Breast epithelium (tissue), 3 donors: ENCODE data around the gene TMEM163.

Experiments used
- POLR2A ChIP-seq: fragments of 450-650 bp; IDR thresholded peaks from one replicate; pipeline ENCODE4 v1.6.1; 2016; ENCODE audit warnings: antibody characterized with exemption, mild to moderate bottlenecking, moderate library complexity
- TF ChIP-seq, protein P1 (sequence below), 3 donors: fragments of 450-650 bp; IDR thresholded peaks; one replicate each; pipeline ENCODE4 v1.5.1; 2016 to 2017; ENCODE audit warnings: antibody characterized with exemption in 3 of 3, mild to moderate bottlenecking in 3 of 3, moderate library complexity in 3 of 3

GRCh38 chr2:134449157-134449556 is 269.6 kb downstream of the TMEM163 start:
- TF ChIP-seq, protein P1, sequence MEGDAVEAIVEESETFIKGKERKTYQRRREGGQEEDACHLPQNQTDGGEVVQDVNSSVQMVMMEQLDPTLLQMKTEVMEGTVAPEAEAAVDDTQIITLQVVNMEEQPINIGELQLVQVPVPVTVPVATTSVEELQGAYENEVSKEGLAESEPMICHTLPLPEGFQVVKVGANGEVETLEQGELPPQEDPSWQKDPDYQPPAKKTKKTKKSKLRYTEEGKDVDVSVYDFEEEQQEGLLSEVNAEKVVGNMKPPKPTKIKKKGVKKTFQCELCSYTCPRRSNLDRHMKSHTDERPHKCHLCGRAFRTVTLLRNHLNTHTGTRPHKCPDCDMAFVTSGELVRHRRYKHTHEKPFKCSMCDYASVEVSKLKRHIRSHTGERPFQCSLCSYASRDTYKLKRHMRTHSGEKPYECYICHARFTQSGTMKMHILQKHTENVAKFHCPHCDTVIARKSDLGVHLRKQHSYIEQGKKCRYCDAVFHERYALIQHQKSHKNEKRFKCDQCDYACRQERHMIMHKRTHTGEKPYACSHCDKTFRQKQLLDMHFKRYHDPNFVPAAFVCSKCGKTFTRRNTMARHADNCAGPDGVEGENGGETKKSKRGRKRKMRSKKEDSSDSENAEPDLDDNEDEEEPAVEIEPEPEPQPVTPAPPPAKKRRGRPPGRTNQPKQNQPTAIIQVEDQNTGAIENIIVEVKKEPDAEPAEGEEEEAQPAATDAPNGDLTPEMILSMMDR (IDR thresholded peaks at IDR 0.05) = no peak
- TF ChIP-seq POLR2A = no peak
